ENCODE data around the gene SUPT3H. TPM values are rescaled to one million over a fixed set of nuclear protein-coding genes. Genes with fewer than 3 reads are reported as not detected.
A peak's percentile ranks its signal among the peaks of the same experiment; 100 is the strongest.
"Not testable (repeated sequence)": the region's sequence is repeated elsewhere in the genome, so short reads cannot be mapped to it uniquely, and the experiment has no call there.

The SUPT3H gene
- total RNA-seq, 3 donors from 2014 or later (not counting 1 experiment from before 2014, with no cell fraction given): 7.3 to 10.9 (median 9.9) TPM

DNA sequence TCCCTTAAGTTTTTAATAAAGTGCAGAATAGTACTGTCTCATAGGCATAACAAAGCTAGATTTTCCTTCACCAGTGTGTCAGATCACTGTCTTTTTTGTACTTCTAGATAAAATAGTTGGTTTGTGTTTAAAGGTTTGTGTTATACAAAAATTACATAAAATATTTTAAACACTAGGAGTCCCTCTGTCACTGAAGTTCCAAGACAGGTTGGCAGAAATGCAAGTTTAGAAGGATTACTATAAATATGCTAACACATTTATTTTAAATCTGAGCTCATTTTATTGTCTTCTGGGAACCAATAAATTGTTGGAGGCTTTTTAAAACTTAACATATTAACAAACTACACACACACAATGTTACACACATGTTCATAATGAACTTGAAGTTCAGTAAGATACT lies 80.4 kb downstream of the SUPT3H start:
- TF ChIP-seq, protein P1, sequence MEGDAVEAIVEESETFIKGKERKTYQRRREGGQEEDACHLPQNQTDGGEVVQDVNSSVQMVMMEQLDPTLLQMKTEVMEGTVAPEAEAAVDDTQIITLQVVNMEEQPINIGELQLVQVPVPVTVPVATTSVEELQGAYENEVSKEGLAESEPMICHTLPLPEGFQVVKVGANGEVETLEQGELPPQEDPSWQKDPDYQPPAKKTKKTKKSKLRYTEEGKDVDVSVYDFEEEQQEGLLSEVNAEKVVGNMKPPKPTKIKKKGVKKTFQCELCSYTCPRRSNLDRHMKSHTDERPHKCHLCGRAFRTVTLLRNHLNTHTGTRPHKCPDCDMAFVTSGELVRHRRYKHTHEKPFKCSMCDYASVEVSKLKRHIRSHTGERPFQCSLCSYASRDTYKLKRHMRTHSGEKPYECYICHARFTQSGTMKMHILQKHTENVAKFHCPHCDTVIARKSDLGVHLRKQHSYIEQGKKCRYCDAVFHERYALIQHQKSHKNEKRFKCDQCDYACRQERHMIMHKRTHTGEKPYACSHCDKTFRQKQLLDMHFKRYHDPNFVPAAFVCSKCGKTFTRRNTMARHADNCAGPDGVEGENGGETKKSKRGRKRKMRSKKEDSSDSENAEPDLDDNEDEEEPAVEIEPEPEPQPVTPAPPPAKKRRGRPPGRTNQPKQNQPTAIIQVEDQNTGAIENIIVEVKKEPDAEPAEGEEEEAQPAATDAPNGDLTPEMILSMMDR (IDR thresholded peaks at IDR 0.05): no peak

DNA sequence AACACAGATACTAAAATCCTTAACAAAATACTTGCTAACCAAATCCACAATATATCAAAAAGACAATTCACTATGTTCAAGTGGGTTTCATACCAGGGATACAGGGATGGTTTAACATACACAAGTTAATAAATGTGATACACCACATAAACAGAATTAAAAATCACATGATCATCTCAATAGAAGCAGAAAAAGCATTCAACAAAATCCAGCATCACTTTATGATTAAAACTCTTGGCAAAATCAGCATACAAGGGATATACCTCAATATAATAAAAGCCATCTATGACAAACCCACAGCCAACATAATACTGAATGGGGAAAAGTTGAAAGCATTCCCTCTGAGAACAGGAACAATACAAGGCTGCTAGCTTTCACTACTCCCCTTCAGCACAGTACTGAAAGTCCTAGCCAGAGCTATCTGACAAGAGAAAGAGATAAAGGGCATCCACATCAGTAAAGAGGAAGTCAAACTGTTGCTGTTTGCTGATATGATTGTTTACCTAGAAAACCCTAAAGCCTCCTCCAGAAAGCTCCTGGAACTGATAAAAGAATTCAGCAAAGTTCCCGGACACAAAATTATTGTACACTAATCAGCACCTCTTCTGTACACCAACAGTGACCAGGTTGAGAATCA lies 83.6 kb downstream of the SUPT3H start:
- intact Hi-C loops (cut with micrococcal nuclease); H3K9me3 Mint-ChIP-seq; H3K36me3 ChIP-seq (ENCODE audit: control insufficient read depth, insufficient read depth, low read length); H3K4me3 Mint-ChIP-seq; H3K27ac ChIP-seq (ENCODE audit: low read length); H3K9me3 ChIP-seq (ENCODE audit: control insufficient read depth, insufficient read depth, low read length); H3K27me3 Mint-ChIP-seq (ENCODE audit: low read depth in 2 of 2); H3K4me3 ChIP-seq (ENCODE audit: low read length); H3K27me3 ChIP-seq (ENCODE audit: control insufficient read depth, insufficient read depth, low read length); H3K36me3 Mint-ChIP-seq; H3K27ac Mint-ChIP-seq; ATAC-seq; H3K4me1 ChIP-seq (ENCODE audit: control insufficient read depth, insufficient read depth, low read length); DNase-seq: not testable (repeated sequence)
- peaks cover 12 to 20% of the 10 kb centered on the region in 2 donors for H3K4me1 Mint-ChIP-seq
- 67% methylated on average over 1 of the region's 1 CpG for WGBS (ENCODE audit: insufficient coverage)

More for the DNA sequence above, 80.4 kb downstream of the SUPT3H start:
- H3K4me1 Mint-ChIP-seq: peaks cover 11 to 20% of the 10 kb centered on the region in 2 donors
- H3K9me3 Mint-ChIP-seq: no peaks in the 10 kb centered on the region
- H3K27me3 ChIP-seq (ENCODE audit: control insufficient read depth, insufficient read depth, low read length): no peaks in the 10 kb centered on the region
- DNase-seq: no peak
- H3K9me3 ChIP-seq (ENCODE audit: control insufficient read depth, insufficient read depth, low read length): no peaks in the 10 kb centered on the region
- no peaks in the 10 kb centered on the region for H3K27me3 Mint-ChIP-seq (ENCODE audit: low read depth in 2 of 2)
- no peaks in the 10 kb centered on the region for H3K4me1 ChIP-seq (ENCODE audit: control insufficient read depth, insufficient read depth, low read length)
- H3K36me3 Mint-ChIP-seq: no peaks in the 10 kb centered on the region
- no peak overlapping the region for H3K4me3 Mint-ChIP-seq
- intact Hi-C loops (cut with micrococcal nuclease): no loop called here
- no peak overlapping the region for H3K27ac ChIP-seq (ENCODE audit: low read length)
- H3K27ac Mint-ChIP-seq: no peak overlapping the region
- no peak overlapping the region for H3K4me3 ChIP-seq (ENCODE audit: low read length)
- ATAC-seq: no peak
- no peaks in the 10 kb centered on the region for H3K36me3 ChIP-seq (ENCODE audit: control insufficient read depth, insufficient read depth, low read length)

DNA sequence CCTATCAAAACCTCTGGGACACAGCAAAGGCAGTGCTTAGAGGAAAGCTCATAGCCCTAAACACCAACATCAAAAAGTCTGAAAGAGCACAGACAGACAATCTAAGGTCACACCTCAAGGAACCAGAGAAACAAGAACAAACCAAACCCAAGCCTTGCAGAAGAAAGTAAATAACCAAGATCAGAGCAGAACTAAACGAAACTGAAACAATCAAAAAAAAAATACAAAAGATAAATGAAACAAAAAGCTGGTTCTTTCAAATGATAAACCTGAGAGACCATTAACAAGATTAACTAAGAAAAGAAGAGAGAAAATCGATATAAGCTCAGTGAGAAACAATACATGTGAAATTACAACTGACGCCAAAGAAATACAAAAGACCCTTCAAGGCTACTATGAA lies 84.4 kb downstream of the SUPT3H start:
- H3K27me3 ChIP-seq (ENCODE audit: control insufficient read depth, insufficient read depth, low read length): no peaks in the 10 kb centered on the region
- no peaks in the 10 kb centered on the region for H3K9me3 Mint-ChIP-seq
- peak in 1 of 2 donors; percentile 20 for DNase-seq
- H3K27me3 Mint-ChIP-seq (ENCODE audit: low read depth in 2 of 2): no peaks in the 10 kb centered on the region
- TF ChIP-seq, protein P1 (IDR thresholded peaks at IDR 0.05): no peak
- peak overlapping the region; percentile 3 to 11 for H3K27ac Mint-ChIP-seq
- peaks cover 12 to 20% of the 10 kb centered on the region in 2 donors for H3K4me1 Mint-ChIP-seq
- WGBS (ENCODE audit: insufficient coverage): no CpG with 5 or more reads among the region's 3 CpGs
- no peaks in the 10 kb centered on the region for H3K36me3 Mint-ChIP-seq
- no peak overlapping the region for H3K4me3 ChIP-seq (ENCODE audit: low read length)
- no peaks in the 10 kb centered on the region for H3K4me1 ChIP-seq (ENCODE audit: control insufficient read depth, insufficient read depth, low read length)
- no peaks in the 10 kb centered on the region for H3K9me3 ChIP-seq (ENCODE audit: control insufficient read depth, insufficient read depth, low read length)
- peak overlapping the region; percentile 1 for H3K4me3 Mint-ChIP-seq
- ATAC-seq: no peak
- no peaks in the 10 kb centered on the region for H3K36me3 ChIP-seq (ENCODE audit: control insufficient read depth, insufficient read depth, low read length)
- H3K27ac ChIP-seq (ENCODE audit: low read length): peak overlapping the region; percentile 37
- intact Hi-C loops (cut with micrococcal nuclease): no loop called here

DNA sequence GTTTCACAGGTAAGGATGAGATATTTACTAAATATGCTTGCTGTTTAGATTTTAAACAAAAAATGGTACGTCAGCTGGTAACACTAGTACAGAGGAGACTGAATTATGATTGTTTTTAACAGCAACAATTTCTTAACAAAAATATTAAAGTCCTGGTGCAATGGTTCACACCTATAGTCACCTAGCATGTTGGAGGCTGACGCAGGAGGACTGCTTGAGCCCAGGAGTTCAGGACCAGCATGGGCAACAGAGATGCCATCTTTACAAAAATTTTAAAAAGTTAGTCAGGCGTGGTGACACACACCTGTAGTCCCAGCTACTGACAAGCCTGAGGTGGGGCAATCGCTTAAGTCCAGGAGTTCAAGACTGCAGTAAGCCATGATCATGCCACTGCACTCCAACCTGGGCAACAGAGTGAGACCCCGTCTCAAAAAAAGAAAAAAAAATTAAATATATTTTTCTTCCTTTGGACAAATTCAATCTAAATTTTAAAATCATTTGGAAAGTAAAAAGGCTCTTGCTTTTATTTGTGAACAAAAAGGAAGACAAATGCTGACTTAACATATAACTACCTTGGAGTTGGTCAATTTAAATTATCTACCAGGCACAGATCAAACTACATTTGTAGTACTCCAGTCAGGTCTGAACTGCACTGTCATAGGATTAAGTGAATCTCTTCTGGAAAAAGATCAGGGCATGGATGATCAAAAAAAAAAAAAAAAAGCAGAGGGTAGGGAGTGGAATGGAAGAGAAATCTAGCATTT lies 87.8 kb downstream of the SUPT3H start:
- H3K27me3 ChIP-seq (ENCODE audit: control insufficient read depth, insufficient read depth, low read length): no peaks in the 10 kb centered on the region
- intact Hi-C loops (cut with micrococcal nuclease): no loop called here
- H3K27ac ChIP-seq (ENCODE audit: low read length): no peak overlapping the region
- TF ChIP-seq, protein P1 (IDR thresholded peaks at IDR 0.05): no peak
- no peaks in the 10 kb centered on the region for H3K36me3 Mint-ChIP-seq
- ATAC-seq: no peak
- WGBS (ENCODE audit: insufficient coverage): 98% methylated on average over 4 of the region's 5 CpGs
- H3K9me3 Mint-ChIP-seq: no peaks in the 10 kb centered on the region
- H3K4me3 ChIP-seq (ENCODE audit: low read length): no peak overlapping the region
- no peak overlapping the region for H3K4me3 Mint-ChIP-seq
- H3K27me3 Mint-ChIP-seq (ENCODE audit: low read depth in 2 of 2): no peaks in the 10 kb centered on the region
- H3K27ac Mint-ChIP-seq: no peak overlapping the region
- no peaks in the 10 kb centered on the region for H3K4me1 ChIP-seq (ENCODE audit: control insufficient read depth, insufficient read depth, low read length)
- DNase-seq: no peak
- H3K36me3 ChIP-seq (ENCODE audit: control insufficient read depth, insufficient read depth, low read length): no peaks in the 10 kb centered on the region
- H3K9me3 ChIP-seq (ENCODE audit: control insufficient read depth, insufficient read depth, low read length): no peaks in the 10 kb centered on the region
- peaks cover 12 to 20% of the 10 kb centered on the region in 2 donors for H3K4me1 Mint-ChIP-seq

DNA sequence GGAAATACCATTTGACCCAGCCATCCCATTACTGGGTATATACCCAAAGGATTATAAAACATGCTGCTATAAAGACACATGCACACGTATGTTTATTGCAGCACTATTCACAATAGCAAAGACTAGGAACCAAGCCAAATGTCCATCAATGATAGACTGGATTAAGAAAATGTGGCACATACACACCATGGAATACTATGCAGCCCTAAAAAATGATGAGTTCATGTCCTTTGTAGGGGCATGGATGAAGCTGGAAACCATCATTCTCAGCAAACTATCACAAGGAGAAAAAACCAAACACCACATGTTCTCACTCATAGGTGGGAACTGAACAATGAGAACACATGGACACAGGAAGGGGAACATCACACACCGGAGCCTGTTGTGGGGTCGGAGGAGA lies 91.0 kb downstream of the SUPT3H start:
- intact Hi-C loops (cut with micrococcal nuclease); H3K36me3 Mint-ChIP-seq; H3K27me3 Mint-ChIP-seq (ENCODE audit: low read depth in 2 of 2); H3K27me3 ChIP-seq (ENCODE audit: control insufficient read depth, insufficient read depth, low read length); H3K36me3 ChIP-seq (ENCODE audit: control insufficient read depth, insufficient read depth, low read length); H3K4me3 Mint-ChIP-seq; ATAC-seq; H3K27ac Mint-ChIP-seq; H3K27ac ChIP-seq (ENCODE audit: low read length); H3K9me3 ChIP-seq (ENCODE audit: control insufficient read depth, insufficient read depth, low read length); H3K9me3 Mint-ChIP-seq; H3K4me3 ChIP-seq (ENCODE audit: low read length); H3K4me1 ChIP-seq (ENCODE audit: control insufficient read depth, insufficient read depth, low read length); DNase-seq; H3K4me1 Mint-ChIP-seq: not testable (repeated sequence)
- WGBS (ENCODE audit: insufficient coverage): no CpG with 5 or more reads among the region's 3 CpGs
